GM18499 (cell line): ENCODE measurements around the gene F2RL3.

Experiments used
- ATAC-seq: cut with Tn5 transposase; IDR thresholded peaks from one replicate; pipeline ENCODE4 v1.9.1; 2021; ENCODE audit warnings: moderate number of reproducible peaks; ENCODE audit not compliant: insufficient read depth, unreplicated experiment

The F2RL3 gene

GRCh38 chr19:16892868-16893685 lies 4.3 kb downstream of the F2RL3 start:
- ATAC-seq, result no peak

DNA sequence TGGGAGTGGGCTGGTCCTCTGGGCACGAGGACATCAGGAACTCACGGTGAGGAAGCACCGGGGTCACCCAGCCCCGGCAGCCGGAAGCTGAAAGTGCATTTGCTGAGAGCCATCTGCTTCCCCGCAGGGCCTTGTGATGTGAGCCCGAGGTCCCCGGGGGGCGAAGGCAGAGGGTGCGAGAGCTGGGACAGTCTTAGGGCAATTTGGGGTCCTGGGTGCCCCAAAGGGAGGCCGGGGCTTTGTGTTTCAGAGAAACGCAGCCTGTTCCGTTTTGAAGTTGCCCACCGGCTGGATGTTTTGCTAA lies 4.8 kb downstream of the F2RL3 start:
- ATAC-seq, result no peak

- ATAC-seq, result no peak
Measured at GRCh38 chr19:16894080-16894479, 5.3 kb downstream of the F2RL3 start.

GRCh38 chr19:16895467-16896145 lies 6.8 kb downstream of the F2RL3 start:
- no peak for ATAC-seq

DNA sequence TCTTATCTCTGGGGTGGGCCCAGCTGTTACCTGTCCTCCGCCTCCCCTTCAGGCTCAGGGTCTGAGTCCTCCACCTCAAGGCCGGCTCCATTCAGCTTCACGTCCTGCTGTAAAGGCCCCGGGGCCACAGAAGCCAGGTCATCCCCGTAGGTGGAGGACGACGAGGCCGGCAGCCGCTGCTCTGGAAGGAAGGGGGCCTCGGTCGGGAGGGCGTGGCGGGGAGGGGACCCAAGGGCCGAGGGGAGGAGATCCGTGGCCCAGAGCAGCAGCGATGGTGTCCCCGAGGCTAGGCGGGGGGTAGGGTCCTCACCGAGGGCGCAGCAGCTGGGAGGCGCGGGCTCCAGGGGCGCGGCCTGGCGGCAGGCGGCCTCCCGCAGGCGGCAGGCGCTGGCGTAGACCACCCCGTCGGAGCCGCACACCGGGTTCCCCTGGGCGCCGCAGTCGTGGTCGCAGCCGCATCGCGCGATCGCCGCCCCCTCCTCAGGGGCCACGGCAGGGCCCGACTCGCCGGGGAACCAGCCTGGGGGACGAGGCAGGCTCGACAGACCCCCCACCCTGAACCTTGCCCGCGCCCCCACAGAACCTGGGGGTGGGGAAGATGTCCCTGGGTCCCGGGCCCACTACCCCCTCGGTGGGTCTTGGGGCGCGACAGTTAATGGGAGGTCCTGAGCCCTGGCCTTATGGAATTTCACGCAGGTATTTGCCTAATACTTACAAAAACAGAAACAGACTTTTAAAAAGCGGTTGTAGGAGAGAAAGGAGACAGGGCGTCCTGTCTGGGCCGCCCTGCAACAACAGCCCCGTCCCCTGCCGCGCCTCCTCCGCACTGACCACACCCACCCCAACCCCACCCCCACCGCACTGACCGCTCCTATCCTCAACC lies 7.6 kb downstream of the F2RL3 start:
- ATAC-seq, result no peak

DNA sequence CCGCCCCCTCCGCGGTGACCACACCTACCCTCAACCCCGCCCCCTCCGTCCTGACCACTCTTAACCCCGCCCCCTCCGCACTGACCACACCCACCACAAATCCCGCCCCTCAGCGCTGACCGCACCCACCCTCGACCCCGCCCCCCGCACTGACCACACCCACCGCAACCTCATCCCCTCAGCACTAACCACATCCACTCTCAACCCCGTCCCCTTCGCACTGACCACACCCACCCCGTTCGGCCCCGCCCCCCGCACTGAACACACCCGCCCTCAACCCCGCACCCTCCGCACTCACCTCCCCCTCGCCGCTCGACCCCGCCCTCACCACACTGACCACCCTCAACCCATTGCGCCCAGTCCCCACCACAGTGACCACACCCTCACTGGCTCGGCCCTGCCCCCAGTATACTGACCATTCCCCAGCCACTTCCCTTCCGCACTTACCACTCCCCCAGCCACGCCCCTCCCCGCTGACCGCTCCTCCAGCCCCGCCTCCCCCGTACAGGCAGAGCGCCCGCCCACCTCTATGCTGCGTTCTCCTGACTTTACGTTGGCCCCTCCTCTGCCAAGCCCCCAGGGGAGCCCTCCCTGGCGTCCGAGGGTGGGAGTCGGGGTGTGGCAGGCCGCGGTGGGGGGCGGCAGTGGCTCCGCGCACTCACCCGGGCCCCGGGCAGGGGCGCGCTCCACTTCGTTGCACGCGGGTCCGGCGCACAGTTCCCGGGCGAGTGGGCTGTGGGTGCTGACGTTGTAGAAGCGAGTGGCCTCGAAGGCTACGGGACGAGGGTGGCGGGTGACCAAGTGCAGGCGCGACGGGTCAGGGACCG lies 8.4 kb downstream of the F2RL3 start:
- ATAC-seq, result no peak

DNA sequence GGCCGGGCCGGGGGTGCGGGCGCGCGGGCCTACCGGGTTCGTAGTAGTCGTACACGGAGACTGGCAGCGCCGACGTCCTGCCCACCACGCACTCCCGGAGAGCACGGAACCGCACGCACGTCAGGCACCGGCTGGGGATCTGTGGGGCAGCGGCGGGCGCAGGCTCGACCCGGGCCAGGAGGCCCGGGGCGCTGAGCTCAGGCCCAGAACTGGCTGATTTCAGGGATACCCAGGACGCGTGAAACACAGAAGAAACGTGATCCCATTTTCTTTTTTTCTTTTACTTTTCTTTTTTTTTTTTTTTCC lies 9.0 kb downstream of the F2RL3 start:
- no peak for ATAC-seq

DNA sequence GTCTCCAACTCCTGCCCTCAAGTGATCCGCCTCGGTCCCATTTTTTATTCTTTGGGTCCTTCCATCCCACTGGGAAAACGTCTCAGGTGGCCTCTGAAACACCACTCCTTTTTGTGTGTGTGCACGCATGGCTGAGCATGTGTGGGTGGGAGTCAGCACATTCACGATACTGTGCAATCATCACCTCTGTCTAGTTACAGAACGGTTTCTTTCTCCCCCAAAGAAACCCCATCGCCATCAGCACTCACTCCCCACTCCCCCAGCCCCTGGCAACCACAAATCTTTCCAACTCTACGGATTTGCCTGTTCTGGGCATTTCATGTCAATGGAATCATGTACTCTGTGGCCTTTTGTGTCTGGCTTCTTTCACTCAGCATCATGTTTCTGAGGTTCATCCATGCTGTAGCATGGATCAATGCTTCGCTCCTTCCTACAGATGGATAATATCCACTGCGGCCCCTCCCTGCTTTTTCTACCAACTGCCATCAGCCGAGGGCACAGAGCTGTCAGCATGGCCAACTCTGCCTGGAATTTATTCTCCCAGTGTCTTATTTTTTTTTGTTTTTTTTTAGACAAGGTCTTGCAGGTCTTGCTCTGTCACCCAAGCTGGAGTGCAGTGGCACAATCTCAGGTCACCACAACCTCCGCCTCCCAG lies 9.7 kb downstream of the F2RL3 start:
- no peak for ATAC-seq

- no peak for ATAC-seq
Measured at GRCh38 chr19:16899566-16900075, 10.8 kb downstream of the F2RL3 start.

DNA sequence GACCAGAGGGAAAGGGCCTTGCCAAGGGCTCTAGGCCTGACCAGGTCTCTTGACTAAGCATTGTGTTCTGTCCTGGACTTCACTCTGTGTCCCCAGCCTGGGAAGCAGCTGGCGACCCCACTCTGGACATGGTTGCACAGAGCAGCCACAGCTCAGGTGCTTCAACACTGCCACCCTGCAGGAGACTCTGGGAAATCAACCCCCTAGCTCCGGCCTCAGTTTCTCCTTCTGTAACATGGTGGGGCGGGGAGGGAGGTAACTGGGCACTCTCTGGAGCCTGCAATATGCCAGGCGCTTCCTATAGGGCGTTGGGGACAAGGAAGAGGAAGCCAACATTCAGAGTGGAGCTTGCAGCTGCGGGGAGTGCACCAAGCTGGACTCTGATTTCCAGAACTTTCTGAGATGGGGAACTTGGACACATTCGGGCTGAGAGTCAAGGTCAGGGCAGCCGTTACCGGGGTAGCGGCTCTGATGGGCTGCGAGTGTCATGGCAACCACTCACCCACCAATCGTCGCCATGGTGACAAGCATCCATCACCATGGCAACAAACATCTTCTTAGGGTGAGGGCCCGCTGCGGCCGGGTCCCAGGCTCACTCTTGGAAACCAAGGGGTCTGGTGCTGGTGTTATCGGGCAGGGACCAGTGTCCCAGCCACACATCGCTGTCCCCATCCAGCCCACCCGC lies 12.8 kb downstream of the F2RL3 start:
- ATAC-seq, result no peak

GRCh38 chr19:16902545-16902944 lies 13.7 kb downstream of the F2RL3 start:
- ATAC-seq, result no peak

DNA sequence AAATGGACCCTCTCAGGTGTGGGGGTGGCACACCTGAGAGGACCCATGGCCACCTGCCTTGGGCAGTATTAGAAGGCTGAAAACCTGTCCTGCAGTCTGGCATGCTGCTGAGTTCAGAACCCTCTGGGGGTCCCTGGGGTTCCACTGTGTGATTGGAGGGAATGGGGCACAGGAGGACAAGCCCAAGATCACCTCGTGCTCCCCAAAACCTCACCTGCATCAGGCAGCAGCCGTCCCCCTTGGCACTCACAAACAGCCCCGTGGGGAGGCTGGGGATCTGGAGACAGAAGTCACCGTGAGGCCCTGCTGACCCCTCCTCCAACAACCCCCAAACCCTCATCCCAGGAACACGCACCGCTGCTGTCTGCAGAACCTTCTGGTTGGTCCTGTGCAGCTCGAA lies 14.5 kb downstream of the F2RL3 start:
- ATAC-seq, result no peak

DNA sequence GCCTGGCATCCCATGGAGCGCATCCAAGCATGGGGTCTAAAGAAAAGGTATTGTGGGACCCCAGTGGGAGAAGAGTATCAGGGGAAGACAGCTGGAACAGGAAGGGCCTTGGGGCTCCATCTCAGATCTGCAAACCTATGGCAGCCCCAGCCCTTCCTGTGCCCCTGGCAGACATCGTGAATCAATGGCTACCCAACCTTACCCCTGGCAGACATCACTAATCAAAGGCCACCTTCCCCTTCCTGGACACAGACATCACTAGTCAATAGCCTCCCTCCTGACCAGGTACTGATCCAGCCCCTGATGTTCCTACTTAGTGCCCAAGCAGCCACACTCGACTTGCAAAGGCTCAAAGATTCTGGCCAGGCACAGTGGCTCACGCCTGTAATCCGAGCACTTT lies 15.8 kb downstream of the F2RL3 start:
- ATAC-seq, result no peak

- no peak for ATAC-seq
Measured at GRCh38 chr19:16908759-16909158, 20.0 kb downstream of the F2RL3 start.

- no peak for ATAC-seq
Measured at GRCh38 chr19:16911046-16911445, 22.2 kb downstream of the F2RL3 start.

GRCh38 chr19:16912780-16913179 lies 24.0 kb downstream of the F2RL3 start:
- no peak for ATAC-seq

- ATAC-seq, result no peak
Measured at GRCh38 chr19:16914421-16914820, 25.6 kb downstream of the F2RL3 start.

DNA sequence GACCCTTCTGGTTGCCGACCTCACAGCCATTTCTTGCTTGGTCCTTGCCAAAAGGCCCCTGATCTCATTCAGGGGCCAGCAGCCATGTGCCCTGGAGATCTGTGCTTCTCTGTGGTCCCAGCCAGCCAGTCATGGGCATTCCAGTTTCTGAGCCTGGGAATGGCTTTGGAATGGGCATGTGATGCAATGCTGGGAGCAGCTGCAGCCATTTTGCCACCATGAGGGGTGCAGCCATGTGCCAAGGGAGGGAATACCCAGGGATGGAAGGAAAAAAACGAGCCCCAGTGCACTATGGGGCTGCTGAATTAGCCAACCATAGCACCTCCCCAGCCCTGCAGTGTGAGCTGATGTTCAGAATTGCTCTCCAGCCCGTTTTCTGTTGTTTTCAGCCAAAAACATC lies 26.3 kb downstream of the F2RL3 start:
- no peak for ATAC-seq

- ATAC-seq, result no peak
Measured at GRCh38 chr19:16915734-16916133, 26.9 kb downstream of the F2RL3 start.
